Liver (tissue), 9 donors: ENCODE measurements around the gene UMODL1. TPM values are rescaled to one million over a fixed set of nuclear protein-coding genes. Genes with fewer than 3 reads are reported as not detected.

Source experiments
- DNase-seq: peaks from one replicate; pipeline ENCODE4 v3.0.0-alpha.2; 2017; ENCODE audit warnings: low spot score
- H3K27ac ChIP-seq, 2 donors: one replicate each; pipeline ENCODE4 v1.7.0; 2013; ENCODE audit warnings: inconsistent platforms in 2 of 2, low read length in 2 of 2, control low read depth in 1 of 2, low read depth in 1 of 2, mild to moderate bottlenecking in 1 of 2
- H3K27me3 ChIP-seq, 4 donors: one replicate each; pipeline versions ENCODE4 v1.6.1 to v1.7.0; 2013; ENCODE audit warnings: low read length in 3 of 4, inconsistent platforms in 1 of 4, mild to moderate bottlenecking in 1 of 4, moderate library complexity in 1 of 4; ENCODE audit not compliant: control insufficient read depth in 4 of 4, insufficient read depth in 4 of 4
- H3K36me3 ChIP-seq, 4 donors: one replicate each; pipeline versions ENCODE4 v1.6.1 to v1.7.0; 2013; ENCODE audit warnings: low read length in 3 of 4, mild to moderate bottlenecking in 3 of 4, low read depth in 1 of 4, moderate library complexity in 1 of 4; ENCODE audit not compliant: control insufficient read depth in 4 of 4, insufficient read depth in 3 of 4
- H3K4me1 ChIP-seq, 4 donors: one replicate each; pipeline versions ENCODE4 v1.6.1 to v1.7.0; 2013; ENCODE audit warnings: low read length in 3 of 4, mild to moderate bottlenecking in 3 of 4, moderate library complexity in 1 of 4; ENCODE audit not compliant: control insufficient read depth in 4 of 4, insufficient read depth in 4 of 4
- H3K4me3 ChIP-seq, 3 donors: one replicate each; pipeline versions ENCODE4 v1.6.1 to v1.7.0; 2013; ENCODE audit warnings: low read length in 3 of 3, control low read depth in 1 of 3, low read depth in 1 of 3, mild to moderate bottlenecking in 1 of 3
- H3K9ac ChIP-seq, 2 donors: one replicate each; pipeline ENCODE4 v1.7.0; 2013; ENCODE audit warnings: low read length in 2 of 2, mild to moderate bottlenecking in 2 of 2, moderate library complexity in 2 of 2, control low read depth in 1 of 2, low read depth in 1 of 2
- H3K9me3 ChIP-seq, 4 donors: one replicate each; pipeline versions ENCODE4 v1.6.1 to v1.7.0; 2013; ENCODE audit warnings: low read length in 3 of 4; ENCODE audit not compliant: control insufficient read depth in 4 of 4
- ATF3 ChIP-seq: IDR thresholded peaks from 2 replicates; pipeline ENCODE4 v1.6.1; 2016; ENCODE audit warnings: antibody characterized with exemption
- CTCF ChIP-seq: fragments of 150-350 bp; IDR thresholded peaks from 2 replicates; pipeline ENCODE4 v1.5.1; 2017; ENCODE audit warnings: improper control_type of control experiment, low read depth, low read length; ENCODE audit not compliant: missing input control
- EGR1 ChIP-seq, 2 donors: IDR thresholded peaks; 2 replicates each; pipeline ENCODE4 v1.6.1; 2016 to 2018; ENCODE audit warnings: antibody characterized with exemption in 2 of 2, low read depth in 2 of 2
- FOXA1 ChIP-seq: IDR thresholded peaks from 2 replicates; pipeline ENCODE4 v1.6.1; 2016; ENCODE audit warnings: antibody characterized with exemption
- FOXA2 ChIP-seq: IDR thresholded peaks from 2 replicates; pipeline ENCODE4 v1.6.1; 2016; ENCODE audit warnings: antibody characterized with exemption
- GABPA ChIP-seq, 2 donors: IDR thresholded peaks in 1 of 2; conservative IDR thresholded peaks in 1 of 2; 2 replicates each; pipeline ENCODE4 v1.6.1; 2016; ENCODE audit warnings: antibody characterized with exemption in 2 of 2, mild to moderate bottlenecking in 1 of 2, moderate library complexity in 1 of 2
- HNF4A ChIP-seq, 2 donors: conservative IDR thresholded peaks; 2 replicates each; pipeline ENCODE4 v1.6.1; 2016; ENCODE audit warnings: antibody characterized with exemption in 2 of 2, mild to moderate bottlenecking in 2 of 2
- HNF4G ChIP-seq: IDR thresholded peaks from 2 replicates; pipeline ENCODE4 v1.6.1; 2016; ENCODE audit warnings: antibody characterized with exemption
- JUND ChIP-seq, 2 donors: IDR thresholded peaks; 2 replicates each; pipeline ENCODE4 v1.6.1; 2016; ENCODE audit warnings: antibody characterized with exemption in 2 of 2
- MAX ChIP-seq: IDR thresholded peaks from 2 replicates; pipeline ENCODE4 v1.6.1; 2016; ENCODE audit warnings: antibody characterized with exemption
- NR2F2 ChIP-seq: IDR thresholded peaks from 2 replicates; pipeline ENCODE4 v1.6.1; 2016; ENCODE audit warnings: antibody characterized with exemption
- RAD21 ChIP-seq, 2 donors: IDR thresholded peaks; 2 replicates each; pipeline ENCODE4 v1.6.1; 2016; ENCODE audit warnings: antibody characterized with exemption in 2 of 2, mild to moderate bottlenecking in 2 of 2
- REST ChIP-seq: IDR thresholded peaks from 2 replicates; pipeline ENCODE4 v1.6.1; 2016; ENCODE audit warnings: antibody characterized with exemption, mild to moderate bottlenecking
- RXRA ChIP-seq, 2 donors: IDR thresholded peaks; 2 replicates each; pipeline ENCODE4 v1.6.1; 2017 to 2018; ENCODE audit warnings: antibody characterized with exemption in 2 of 2, mild to moderate bottlenecking in 1 of 2
- SP1 ChIP-seq: IDR thresholded peaks from 2 replicates; pipeline ENCODE4 v1.6.1; 2018; ENCODE audit warnings: antibody characterized with exemption, mild to moderate bottlenecking
- TAF1 ChIP-seq: conservative IDR thresholded peaks from 2 replicates; pipeline ENCODE4 v1.6.1; 2016; ENCODE audit warnings: antibody characterized with exemption, mild to moderate bottlenecking
- YY1 ChIP-seq: IDR thresholded peaks from 2 replicates; pipeline ENCODE4 v1.6.1; 2016; ENCODE audit warnings: antibody characterized with exemption, mild to moderate bottlenecking
- ZBTB33 ChIP-seq: IDR thresholded peaks from 2 replicates; pipeline ENCODE4 v1.6.1; 2016; ENCODE audit warnings: antibody characterized with exemption
- WGBS: extraction: QIAGEN DNeasy Blood & Tissue Kit; methylation state at CpG from one replicate; pipeline ENCODE4 v1.1.7; 2013; 5-methylcytosine and 5-hydroxymethylcytosine counted together
- polyA plus RNA-seq, 2 donors: library from polyadenylated mRNA; stranded (reverse) in 1 of 2; unstranded in 1 of 2; fragments of 200-250 nt in 1 of 2; fragments of >200 nt in 1 of 2; fragmentation: Nextera tagmentation in 1 of 2; extraction: Ambion mirVana in 1 of 2; gene quantifications; one replicate each; pipeline versions ENCODE4 v1.2.1 to v1.2.3, GENCODE V29; 2013 to 2015
- total RNA-seq, 2 donors: library from RNA; depleted of rRNA; stranded (reverse); fragments of >200 nt; gene quantifications; one replicate each; pipeline ENCODE4 v1.2.3, GENCODE V29; 2014
- donor health status: healthy.
- donor health status: healthy.
- donor health status: healthy.
- donor health status: healthy.
- donor health status: healthy.

Gene UMODL1
- total and polyA plus RNA-seq, 4 donors, result 0.08 to 0.14 (median 0.08) TPM; not detected in 1

GRCh38 chr21:42113926-42114409, 42.9 kb downstream of the UMODL1 start:
- Histone ChIP-seq H3K4me3 (no peak overlapping the region), H3K9me3 (no peaks in the 10 kb centered on the region), H3K36me3 (no peaks in the 10 kb centered on the region), H3K4me1 (peaks cover 0 to 3% (median under 1%) of the 10 kb centered on the region in 4 donors), H3K27ac (no peak overlapping the region), H3K27me3 (peaks cover 0 to 7% (median 0%) of the 10 kb centered on the region in 4 donors), H3K9ac (no peak overlapping the region)
- TF ChIP-seq YY1, result no peak
- TF ChIP-seq HNF4G, result no peak
- TF ChIP-seq REST, result no peak
- TF ChIP-seq EGR1 (IDR thresholded peaks at IDR 0.05; ENCODE audit: low read depth in 2 of 2), result no peak
- no peak for TF ChIP-seq FOXA1
- TF ChIP-seq JUND (IDR thresholded peaks at IDR 0.05), result no peak
- no peak for TF ChIP-seq GABPA (IDR thresholded peaks at IDR 0.05 in 1 of 2, conservative IDR thresholded peaks at IDR 0.05 in 1 of 2)
- TF ChIP-seq NR2F2, result no peak
- TF ChIP-seq ATF3, result no peak
- TF ChIP-seq SP1, result peak; percentile 17
- peak; percentile 59 for TF ChIP-seq FOXA2
- TF ChIP-seq CTCF, result peak; percentile 63
- peak; percentile 25 for TF ChIP-seq MAX
- peak in 1 of 2 donors; percentile 59 for TF ChIP-seq HNF4A (conservative IDR thresholded peaks at IDR 0.05)
- TF ChIP-seq ZBTB33, result no peak
- peak; percentile 72 to 74 for TF ChIP-seq RAD21 (IDR thresholded peaks at IDR 0.05)
- TF ChIP-seq TAF1, result no peak
- TF ChIP-seq RXRA (IDR thresholded peaks at IDR 0.05), result peak in 1 of 2 donors; percentile 68
- 69% methylated on average over 13 of the region's 13 CpGs for WGBS
- no peak for DNase-seq
